Fibroblast of the aortic adventitia (primary cell): ENCODE data around the gene PTPRG. TPM values are rescaled to one million over a fixed set of nuclear protein-coding genes. Genes with fewer than 3 reads are reported as not detected.

Experiments
- DNase-seq: peaks from one replicate; pipeline ENCODE4 v3.0.0-alpha.2; 2010; ENCODE audit warnings: low read depth
- H3K4me3 ChIP-seq: 2 replicates; pipeline ENCODE4 v1.5.1; 2011; ENCODE audit warnings: low read depth, mild to moderate bottlenecking, control low read depth, low read length, moderate library complexity
- total RNA-seq: library from RNA; depleted of rRNA; stranded (reverse); fragments of >200 nt; gene quantifications from 2 replicates; pipeline ENCODE4 v1.2.3, GENCODE V29; 2012; ENCODE audit warnings: low replicate concordance
- TF ChIP-seq, protein P1 (sequence below): IDR thresholded peaks from 2 replicates; pipeline ENCODE4 v1.5.1; 2011; ENCODE audit warnings: mild to moderate bottlenecking, low read length, control low read depth, inconsistent platforms; ENCODE audit not compliant: insufficient read depth

Gene PTPRG
- total RNA-seq, 1 donor: 52.0 TPM

GRCh38 chr3:61926923-61927322 is 365.6 kb downstream of the PTPRG start:
- DNase-seq: peak; percentile 79
- TF ChIP-seq, protein P1, sequence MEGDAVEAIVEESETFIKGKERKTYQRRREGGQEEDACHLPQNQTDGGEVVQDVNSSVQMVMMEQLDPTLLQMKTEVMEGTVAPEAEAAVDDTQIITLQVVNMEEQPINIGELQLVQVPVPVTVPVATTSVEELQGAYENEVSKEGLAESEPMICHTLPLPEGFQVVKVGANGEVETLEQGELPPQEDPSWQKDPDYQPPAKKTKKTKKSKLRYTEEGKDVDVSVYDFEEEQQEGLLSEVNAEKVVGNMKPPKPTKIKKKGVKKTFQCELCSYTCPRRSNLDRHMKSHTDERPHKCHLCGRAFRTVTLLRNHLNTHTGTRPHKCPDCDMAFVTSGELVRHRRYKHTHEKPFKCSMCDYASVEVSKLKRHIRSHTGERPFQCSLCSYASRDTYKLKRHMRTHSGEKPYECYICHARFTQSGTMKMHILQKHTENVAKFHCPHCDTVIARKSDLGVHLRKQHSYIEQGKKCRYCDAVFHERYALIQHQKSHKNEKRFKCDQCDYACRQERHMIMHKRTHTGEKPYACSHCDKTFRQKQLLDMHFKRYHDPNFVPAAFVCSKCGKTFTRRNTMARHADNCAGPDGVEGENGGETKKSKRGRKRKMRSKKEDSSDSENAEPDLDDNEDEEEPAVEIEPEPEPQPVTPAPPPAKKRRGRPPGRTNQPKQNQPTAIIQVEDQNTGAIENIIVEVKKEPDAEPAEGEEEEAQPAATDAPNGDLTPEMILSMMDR: no peak
- H3K4me3 ChIP-seq: no peak overlapping the region

GRCh38 chr3:61927332-61927731 is 366.0 kb downstream of the PTPRG start:
- DNase-seq: peak; percentile 93
- TF ChIP-seq, protein P1: no peak

GRCh38 chr3:61928039-61928438 is 366.7 kb downstream of the PTPRG start:
- H3K4me3 ChIP-seq: no peak overlapping the region
- TF ChIP-seq, protein P1: no peak
- DNase-seq: peak; percentile 18

More at GRCh38 chr3:61927332-61927731, 366.0 kb downstream of the PTPRG start:
- no peak overlapping the region for H3K4me3 ChIP-seq

DNA sequence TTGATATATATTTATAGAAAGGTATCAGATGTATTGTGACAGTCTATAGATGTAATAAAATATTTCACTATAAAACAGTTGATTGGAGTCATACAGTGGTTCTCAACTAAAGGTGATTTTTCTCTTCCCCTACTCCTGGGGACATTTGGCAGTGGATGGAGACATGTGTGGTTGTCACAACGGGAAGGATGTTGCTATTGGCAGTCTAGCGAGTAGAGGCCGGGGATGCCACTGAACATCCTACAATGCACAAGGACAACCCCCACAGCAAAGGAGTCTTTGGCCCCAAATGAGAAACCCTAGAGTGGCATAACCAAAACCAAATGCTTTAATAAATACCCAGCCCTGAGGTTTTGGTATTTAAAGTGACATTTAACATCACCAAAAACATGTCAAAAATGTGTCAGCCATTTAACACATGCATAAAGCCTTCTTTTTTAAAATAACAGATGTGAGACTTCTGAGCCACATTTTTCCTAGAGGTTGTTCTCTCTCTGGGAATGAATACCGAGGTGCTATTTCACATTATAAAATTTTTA is 367.5 kb downstream of the PTPRG start:
- TF ChIP-seq, protein P1: no peak
- DNase-seq: no peak
- no peak overlapping the region for H3K4me3 ChIP-seq

DNA sequence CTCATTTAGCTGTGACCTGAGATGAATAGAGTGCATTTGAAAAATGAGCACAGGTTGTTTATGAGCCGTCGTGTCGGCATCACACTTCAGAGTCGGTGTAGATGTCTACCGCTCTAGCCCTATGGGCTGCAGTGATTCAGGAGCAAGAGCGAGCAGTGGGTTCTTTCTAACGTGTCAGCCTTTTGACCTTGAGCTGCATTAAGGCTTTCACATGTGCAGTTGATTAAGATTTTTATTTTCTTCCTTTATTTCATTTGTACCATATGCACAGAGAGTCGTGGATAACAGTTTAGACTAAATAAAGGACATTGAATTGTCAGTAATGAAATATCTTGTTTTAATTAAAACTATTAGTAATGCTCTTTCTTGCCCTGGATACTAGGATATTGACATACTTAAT is 368.2 kb downstream of the PTPRG start:
- DNase-seq: no peak
- TF ChIP-seq, protein P1: no peak
- H3K4me3 ChIP-seq: no peak overlapping the region

GRCh38 chr3:61932499-61932898 is 371.1 kb downstream of the PTPRG start:
- DNase-seq: no peak
- no peak overlapping the region for H3K4me3 ChIP-seq
- TF ChIP-seq, protein P1: no peak
